ENCODE results near the gene CD46.

Gene CD46

GRCh38 chr1:207814469-207814868 is 62.6 kb downstream of the CD46 start:
- no peak for DNase-seq (ENCODE audit: low read depth)

GRCh38 chr1:207815466-207815865 is 63.6 kb downstream of the CD46 start:
- DNase-seq (ENCODE audit: low read depth) = no peak

- DNase-seq (ENCODE audit: low read depth) = no peak
These were observed 64.0 kb downstream of the CD46 start for GRCh38 chr1:207815913-207816291.

- no peak for DNase-seq (ENCODE audit: low read depth)
These were observed 65.3 kb downstream of the CD46 start for GRCh38 chr1:207817166-207817565.

GRCh38 chr1:207817778-207818751 is 66.2 kb downstream of the CD46 start:
- no peak for DNase-seq (ENCODE audit: low read depth)

GRCh38 chr1:207818971-207819451 is 67.2 kb downstream of the CD46 start:
- DNase-seq (ENCODE audit: low read depth) = no peak

- no peak for DNase-seq (ENCODE audit: low read depth)
These were observed 69.0 kb downstream of the CD46 start for GRCh38 chr1:207820568-207821463.

- DNase-seq (ENCODE audit: low read depth) = no peak
These were observed 69.7 kb downstream of the CD46 start for GRCh38 chr1:207821464-207822045.

- DNase-seq (ENCODE audit: low read depth) = no peak
These were observed 70.3 kb downstream of the CD46 start for GRCh38 chr1:207822124-207822601.

GRCh38 chr1:207822602-207823451 is 71.0 kb downstream of the CD46 start:
- DNase-seq (ENCODE audit: low read depth) = no peak

GRCh38 chr1:207823531-207823879 is 71.7 kb downstream of the CD46 start:
- DNase-seq (ENCODE audit: low read depth) = no peak

GRCh38 chr1:207823880-207824566 is 72.2 kb downstream of the CD46 start:
- DNase-seq (ENCODE audit: low read depth) = peak; percentile 93

- DNase-seq (ENCODE audit: low read depth) = no peak
These were observed 73.0 kb downstream of the CD46 start for GRCh38 chr1:207824691-207825408.

- DNase-seq (ENCODE audit: low read depth) = no peak
These were observed 73.5 kb downstream of the CD46 start for GRCh38 chr1:207825409-207825695.

- DNase-seq (ENCODE audit: low read depth) = no peak
These were observed 74.1 kb downstream of the CD46 start for GRCh38 chr1:207825719-207826556.

- DNase-seq (ENCODE audit: low read depth) = no peak
These were observed 75.0 kb downstream of the CD46 start for GRCh38 chr1:207826557-207827487.

GRCh38 chr1:207827488-207827830 is 75.6 kb downstream of the CD46 start:
- no peak for DNase-seq (ENCODE audit: low read depth)

GRCh38 chr1:207828046-207828445 is 76.2 kb downstream of the CD46 start:
- no peak for DNase-seq (ENCODE audit: low read depth)
